HepG2 (cell line): ENCODE measurements around the gene GRB2. TPM values are rescaled to one million over a fixed set of nuclear protein-coding genes. Genes with fewer than 3 reads are reported as not detected.

Source experiments
- ATAC-seq: fragments of 200-7000 bp; cut with Tn5 transposase; 3 replicates; pipeline ENCODE4 v1.9.1; 2020; ENCODE audit warnings: mild to moderate bottlenecking, moderate library complexity
- BruUV-seq: library from RNA; stranded (reverse); fragments of 400-500 nt; replicated peaks from 2 replicates; lab custom pipeline; 2021; lab: Mats Ljungman, UMichigan
- CTCF ChIA-PET: fragments of 300-600 bp; formaldehyde crosslinking; extraction: SDS; loops from one replicate; lab custom pipeline; 2021; ENCODE audit warnings: low total read pairs, inconsistent platforms, low intra/inter-chr PET ratio; lab: Yijun Ruan, JAX
- POLR2A ChIA-PET: fragments of 350-600 bp; sonication (Branson Sonifier 250); formaldehyde crosslinking; loops from one replicate; lab custom pipeline; 2020; ENCODE audit warnings: antibody characterized with exemption, inconsistent platforms; lab: Yijun Ruan, JAX
- DNase-seq: peaks from one replicate; pipeline ENCODE4 v3.0.0-alpha.2; 2015; ENCODE audit warnings: low spot score
- FAIRE-seq: peaks from 3 replicates; lab custom pipeline; 2011; peaks lifted over from hg19 to GRCh38; lab: Jason Lieb, UNC
- H2AFZ ChIP-seq: one replicate; pipeline ENCODE4 v1.6.1; 2011; ENCODE audit warnings: low read length, inconsistent platforms
- H3K27ac ChIP-seq: fragments of 300-600 bp; 3 replicates; pipeline ENCODE4 v1.8.0; 2011; ENCODE audit warnings: mixed run types, mild to moderate bottlenecking, mixed read lengths, low read length, inconsistent platforms; ENCODE audit not compliant: insufficient read depth; ENCODE audit errors: extremely low read length
- H3K27me3 ChIP-seq, 2 experiments: fragments of 200-600 bp in 1 of 2; 2 replicates in 1 of 2; 3 replicates in 1 of 2; pipeline versions ENCODE4 v1.6.0 to v1.8.0; 2011; ENCODE audit warnings: low read length in 2 of 2, mild to moderate bottlenecking in 2 of 2, moderate library complexity in 2 of 2, inconsistent platforms in 1 of 2; ENCODE audit not compliant: insufficient read depth in 2 of 2, control insufficient read depth in 1 of 2
- H3K36me3 ChIP-seq, 2 experiments: fragments of 200-600 bp in 1 of 2; replicated peaks in 1 of 2; 2 replicates in 1 of 2; 3 replicates in 1 of 2; pipeline versions ENCODE4 v1.5.1 to v1.8.0; 2011; ENCODE audit warnings: low read length in 2 of 2, inconsistent platforms in 1 of 2; ENCODE audit not compliant: insufficient read depth in 2 of 2, control insufficient read depth in 1 of 2
- H3K4me1 ChIP-seq: 2 replicates; pipeline ENCODE4 v1.5.1; 2012; ENCODE audit warnings: low read length, inconsistent platforms; ENCODE audit not compliant: insufficient read depth
- H3K4me2 ChIP-seq: 2 replicates; pipeline ENCODE4 v1.6.0; 2011; ENCODE audit warnings: low read depth, low read length, inconsistent platforms
- H3K4me3 ChIP-seq, 3 experiments: fragments of 200-600 bp in 1 of 3; sonication (generic), shearing (Covaris generic) in 1 of 3; replicated peaks in 1 of 3; 2 replicates each; pipeline ENCODE4 v1.5.1; 2011 to 2016; ENCODE audit warnings: low read length in 3 of 3, inconsistent platforms in 2 of 3, low read depth in 2 of 3, mild to moderate bottlenecking in 2 of 3, control low read depth in 1 of 3, mixed read lengths in 1 of 3; ENCODE audit not compliant: insufficient read depth in 1 of 3
- H3K79me2 ChIP-seq: one replicate; pipeline ENCODE4 v1.6.1; 2011; ENCODE audit warnings: low read length, inconsistent platforms; ENCODE audit not compliant: insufficient read depth
- H3K9ac ChIP-seq: 2 replicates; pipeline ENCODE4 v1.6.0; 2011; ENCODE audit warnings: mild to moderate bottlenecking, low read depth, low read length, inconsistent platforms; ENCODE audit not compliant: insufficient read depth
- H3K9me3 ChIP-seq: 2 replicates; pipeline ENCODE4 v1.5.1; 2012; ENCODE audit warnings: mild to moderate bottlenecking, low read length
- H4K20me1 ChIP-seq: 2 replicates; pipeline ENCODE4 v1.6.0; 2011; ENCODE audit warnings: inconsistent platforms, mild to moderate bottlenecking, low read length, moderate library complexity; ENCODE audit not compliant: insufficient read depth
- ARNT2 ChIP-seq: sonication (generic); formaldehyde crosslinking; IDR thresholded peaks from 2 replicates; pipeline ENCODE4 v1.8.0; 2022; ENCODE audit warnings: mild to moderate bottlenecking, low read depth, missing genetic modification reagents, moderate library complexity
- DDIT3 ChIP-seq: sonication (generic); formaldehyde crosslinking; IDR thresholded peaks from 2 replicates; pipeline ENCODE4 v1.4.0; 2020; ENCODE audit warnings: mild to moderate bottlenecking, missing genetic modification reagents
- FOXA3 ChIP-seq: IDR thresholded peaks from 2 replicates; pipeline ENCODE4 v1.6.1; 2016; ENCODE audit warnings: missing genetic modification reagents, missing compliant biosample characterization
- HNRNPH1 ChIP-seq: fragments of 200-400 bp; formaldehyde crosslinking; optimal IDR thresholded peaks from 2 replicates; pipeline ENCODE3; 2017; ENCODE audit warnings: mild to moderate bottlenecking, low read depth, low read length
- NPAS2 ChIP-seq: sonication (generic); formaldehyde crosslinking; IDR thresholded peaks from 2 replicates; pipeline ENCODE4 v1.8.0; 2022; ENCODE audit warnings: mild to moderate bottlenecking, missing genetic modification reagents, borderline replicate concordance
- POLR2G ChIP-seq: fragments of 200-400 bp; formaldehyde crosslinking; IDR thresholded peaks from 2 replicates; pipeline ENCODE4 v1.6.1; 2018; ENCODE audit warnings: mild to moderate bottlenecking, low read depth, low read length, moderate library complexity
- SMAD3 ChIP-seq: sonication (generic); formaldehyde crosslinking; IDR thresholded peaks from 2 replicates; pipeline ENCODE4 v1.4.0; 2020; ENCODE audit warnings: missing genetic modification reagents
- TFE3 ChIP-seq: IDR thresholded peaks from 2 replicates; pipeline ENCODE4 v1.6.1; 2016
- ZBTB8A ChIP-seq: sonication (generic); formaldehyde crosslinking; IDR thresholded peaks from 2 replicates; pipeline ENCODE4 v1.4.0; 2020; ENCODE audit warnings: mild to moderate bottlenecking, low read depth, missing genetic modification reagents, borderline replicate concordance
- ZNF441 ChIP-seq: sonication (generic); formaldehyde crosslinking; IDR thresholded peaks from 2 replicates; pipeline ENCODE4 v1.7.0; 2021; ENCODE audit warnings: missing genetic modification reagents, borderline replicate concordance
- ZNF562 ChIP-seq: sonication (generic); formaldehyde crosslinking; IDR thresholded peaks from 2 replicates; pipeline ENCODE4 v1.8.0; 2022; ENCODE audit warnings: missing genetic modification reagents, borderline replicate concordance
- ZNF687 ChIP-seq: sonication (generic); formaldehyde crosslinking; IDR thresholded peaks from 2 replicates; pipeline ENCODE4 v1.5.1; 2020; ENCODE audit warnings: mild to moderate bottlenecking, missing genetic modification reagents, moderate library complexity
- ZXDC ChIP-seq: sonication (generic); formaldehyde crosslinking; IDR thresholded peaks from 2 replicates; pipeline ENCODE4 v1.5.0; 2020; ENCODE audit warnings: mild to moderate bottlenecking, missing genetic modification reagents
- WGBS: methylation state at CpG from one replicate; pipeline ENCODE4 v1.1.6; 2017; ENCODE audit warnings: low lambda C conversion rate; 5-methylcytosine and 5-hydroxymethylcytosine counted together
- in situ Hi-C: cut with HindIII; loops from 2 replicates; pipeline ENCODE4 v1.10.0; 2017; ENCODE audit warnings: low pct_unique_long_range_greater_than_20kb; ENCODE audit not compliant: extremely low pct_ligation_motif_present
- intact Hi-C: fragments of 100-400 bp; cut with micrococcal nuclease; formaldehyde crosslinking; loops from one replicate; pipeline ENCODE4 v1.10.0; 2022; ENCODE audit not compliant: unreplicated experiment
- polyA plus RNA-seq, 8 experiments: library from polyadenylated mRNA; depleted of rRNA in 3 of 8; stranded (reverse) in 7 of 8; unstranded in 1 of 8; fragments of >200 nt; fragmentation: Illumina TruSeq in 4 of 8; extraction: Trizol in 4 of 8; gene quantifications; 2 replicates each; pipeline versions ENCODE4 v1.2.1 to v1.2.3, GENCODE V29; 2011 to 2016; ENCODE audit warnings: low read depth in 4 of 8, missing spikeins in 1 of 8, mixed read lengths in 1 of 8; ENCODE audit not compliant: insufficient read depth in 1 of 8
- total RNA-seq, 5 experiments: library from RNA; depleted of rRNA; stranded (reverse); fragments of >200 nt; fragmentation: Illumina TruSeq; extraction: Trizol; gene quantifications; 2 replicates each; pipeline ENCODE4 v1.2.3, GENCODE V29; 2016; ENCODE audit warnings: low read depth in 1 of 5

The GRB2 gene
- total and polyA plus RNA-seq, 2 of the 13 experiments (the other 11 are each of a cell fraction or from before 2014, with no cell fraction given), result 84.6 to 92.3 TPM

- WGBS, result 96% methylated on average over 6 of the region's 6 CpGs
- intact Hi-C loops (no loop called here), in situ Hi-C loops (no loop called here)
- Histone ChIP-seq H3K9me3 (no peaks in the 10 kb centered on the region), H3K9ac (no peak overlapping the region), H3K36me3 (peaks cover 17 to 48% of the 10 kb centered on the region in 2 experiments), H3K4me3 (no peak overlapping the region), H4K20me1 (no peaks in the 10 kb centered on the region), H3K4me2 (no peak overlapping the region), H3K27ac (no peak overlapping the region), H3K4me1 (peaks cover 3% of the 10 kb centered on the region), H3K27me3 (no peaks in the 10 kb centered on the region), H2AFZ (no peak overlapping the region), H3K79me2 (no peaks in the 10 kb centered on the region)
- BruUV-seq, result no TSS peak
- no peak for DNase-seq
- no peak for ATAC-seq
- ChIA-PET POLR2A (interaction anchor here (0.9 to 3.3 kb wide), 4 partner anchors 10 to 117 kb away, joined by 3 to 16 read pairs (median 4); partner anchors contain the start of genes GGA3, MRPS7 and SLC25A19), CTCF (no interaction called here)
- no peak for FAIRE-seq
- TF ChIP-seq SMAD3 (CRISPR knock-in tag), result no peak
- TF ChIP-seq HNRNPH1, result no peak
- no peak for TF ChIP-seq ZNF687
- TF ChIP-seq DDIT3 (CRISPR knock-in tag), result no peak
- TF ChIP-seq ZBTB8A (CRISPR knock-in tag), result no peak
- no peak for TF ChIP-seq POLR2G
- TF ChIP-seq NPAS2 (CRISPR knock-in tag), result no peak
- TF ChIP-seq TFE3, result no peak
- TF ChIP-seq ARNT2 (CRISPR knock-in tag), result no peak
- no peak for TF ChIP-seq ZNF441
- no peak for TF ChIP-seq ZXDC (CRISPR knock-in tag)
- TF ChIP-seq FOXA3 (CRISPR knock-in tag), result no peak
- no peak for TF ChIP-seq ZNF562 (CRISPR knock-in tag)
These were observed 127.8 kb downstream of the GRB2 start for GRCh38 chr17:75277664-75278071.
